WTC11 (cell line): ENCODE measurements around the gene SACS. TPM values are rescaled to one million over a fixed set of nuclear protein-coding genes. Genes with fewer than 3 reads are reported as not detected.

ENCODE experiments used
- ATAC-seq: fragments of 200-7000 bp; cut with Tn5 transposase; 2 replicates; pipeline ENCODE4 v1.10.0; 2021; ENCODE audit warnings: mild to moderate bottlenecking, moderate library complexity
- CTCF ChIA-PET: fragments of 300-600 bp; sonication (Branson Sonifier 250); formaldehyde crosslinking; loops from one replicate; lab custom pipeline; 2021; ENCODE audit warnings: antibody characterized with exemption; lab: Charles Lee
- POLR2A ChIA-PET: fragments of 350-600 bp; sonication (Branson Sonifier 250); formaldehyde crosslinking; loops from one replicate; lab custom pipeline; 2021; ENCODE audit warnings: antibody characterized with exemption; lab: Charles Lee
- DNase-seq: peaks from one replicate; pipeline ENCODE4 v3.0.0; 2021; ENCODE audit warnings: low spot score
- H3K27ac Mint-ChIP-seq: 2 replicates; pipeline ENCODE4 v1.8.0; 2021; ENCODE audit warnings: mixed read lengths
- H3K27me3 Mint-ChIP-seq: 2 replicates; pipeline ENCODE4 v1.8.0; 2021; ENCODE audit warnings: low read depth, mild to moderate bottlenecking, moderate library complexity, mixed read lengths
- H3K36me3 Mint-ChIP-seq: 2 replicates; pipeline ENCODE4 v1.8.0; 2021; ENCODE audit warnings: mixed read lengths
- H3K4me1 Mint-ChIP-seq: 2 replicates; pipeline ENCODE4 v1.8.0; 2022; ENCODE audit warnings: mixed read lengths
- H3K4me3 Mint-ChIP-seq: 2 replicates; pipeline ENCODE4 v1.8.0; 2021; ENCODE audit warnings: mild to moderate bottlenecking, moderate library complexity, mixed read lengths
- H3K9me3 Mint-ChIP-seq: 2 replicates; pipeline ENCODE4 v1.8.0; 2021; ENCODE audit warnings: mixed read lengths
- ATF1 ChIP-seq: sonication (generic); formaldehyde crosslinking; IDR thresholded peaks from 2 replicates; pipeline ENCODE4 v1.8.1; 2023; ENCODE audit warnings: mild to moderate bottlenecking, moderate library complexity, missing genetic modification reagents
- E2F1 ChIP-seq: sonication (generic); formaldehyde crosslinking; IDR thresholded peaks from 2 replicates; pipeline ENCODE4 v1.8.0; 2022; ENCODE audit warnings: mild to moderate bottlenecking, missing genetic modification reagents
- FOXJ3 ChIP-seq: sonication (generic); formaldehyde crosslinking; IDR thresholded peaks from 2 replicates; pipeline ENCODE4 v1.9.0; 2021; ENCODE audit warnings: missing genetic modification reagents, mild to moderate bottlenecking, borderline replicate concordance
- GRHL2 ChIP-seq: fragments of 250-450 bp; sonication (Bioruptor Pico); IDR thresholded peaks from 2 replicates; pipeline ENCODE4 v1.8.0; 2022; ENCODE audit warnings: mild to moderate bottlenecking, moderate library complexity; ENCODE audit not compliant: insufficient replicate concordance, severe bottlenecking
- JUN ChIP-seq: sonication (generic); formaldehyde crosslinking; IDR thresholded peaks from 2 replicates; pipeline ENCODE4 v1.8.0; 2023; ENCODE audit warnings: mild to moderate bottlenecking, missing genetic modification reagents
- KAT7 ChIP-seq: sonication (generic); formaldehyde crosslinking; IDR thresholded peaks from 2 replicates; pipeline ENCODE4 v1.8.1; 2023; ENCODE audit warnings: missing genetic modification reagents, mild to moderate bottlenecking, borderline replicate concordance
- NFE2L1 ChIP-seq: sonication (generic); formaldehyde crosslinking; IDR thresholded peaks from 2 replicates; pipeline ENCODE4 v1.8.1; 2023; ENCODE audit warnings: missing genetic modification reagents
- NR1H2 ChIP-seq: sonication (generic); formaldehyde crosslinking; IDR thresholded peaks from 2 replicates; pipeline ENCODE4 v1.9.0; 2021; ENCODE audit warnings: mild to moderate bottlenecking, moderate library complexity, missing genetic modification reagents
- NR3C1 ChIP-seq: sonication (generic); formaldehyde crosslinking; conservative IDR thresholded peaks from 2 replicates; pipeline ENCODE4 v1.8.1; 2023; ENCODE audit warnings: low read depth, mild to moderate bottlenecking, missing genetic modification reagents
- OVOL2 ChIP-seq: fragments of 250-450 bp; sonication (Bioruptor Pico); IDR thresholded peaks from 2 replicates; pipeline ENCODE4 v1.9.0; 2021; ENCODE audit warnings: mild to moderate bottlenecking, borderline replicate concordance
- SP1 ChIP-seq: sonication (generic); formaldehyde crosslinking; conservative IDR thresholded peaks from 2 replicates; pipeline ENCODE4 v1.8.1; 2022; ENCODE audit warnings: missing genetic modification reagents
- TP53 ChIP-seq: sonication (generic); formaldehyde crosslinking; IDR thresholded peaks from 2 replicates; pipeline ENCODE4 v1.8.1; 2023; ENCODE audit warnings: mild to moderate bottlenecking, missing genetic modification reagents
- ZNF263 ChIP-seq: sonication (generic); formaldehyde crosslinking; IDR thresholded peaks from 2 replicates; pipeline ENCODE4 v1.8.1; 2022; ENCODE audit warnings: low read depth, mild to moderate bottlenecking, moderate library complexity, missing genetic modification reagents
- total RNA-seq: library from RNA; stranded (reverse); gene quantifications from 3 replicates; pipeline ENCODE4 v1.2.3, GENCODE V29; 2021
- TF ChIP-seq, protein P1 (sequence below): sonication (generic); formaldehyde crosslinking; IDR thresholded peaks from 2 replicates; pipeline ENCODE4 v1.8.0; 2022; ENCODE audit warnings: mild to moderate bottlenecking, missing genetic modification reagents
- TF ChIP-seq, protein P2 (sequence below): sonication (generic); formaldehyde crosslinking; IDR thresholded peaks from 2 replicates; pipeline ENCODE4 v1.8.0; 2023; ENCODE audit warnings: missing genetic modification reagents
- TF ChIP-seq, protein P3 (sequence below): sonication (generic); formaldehyde crosslinking; IDR thresholded peaks from 2 replicates; pipeline ENCODE4 v1.8.1; 2023; ENCODE audit warnings: mild to moderate bottlenecking, moderate library complexity, missing genetic modification reagents
- TF ChIP-seq, protein P4 (sequence below): fragments of 200-600 bp; IDR thresholded peaks from 2 replicates; pipeline ENCODE4 v1.8.0; 2022; ENCODE audit warnings: antibody characterized with exemption

The SACS gene
- total RNA-seq, 1 experiment from 2014 or later: 35.2 TPM

GRCh38 chr13:23377983-23378632 is 55.4 kb downstream of the SACS start:
- ChIA-PET POLR2A (no interaction called here), CTCF (interaction anchor here (0.6 kb wide), 1 partner anchor 1964 kb away, joined by 4 read pairs; no protein-coding TSS in a partner anchor)
- TF ChIP-seq GRHL2 (CRISPR knock-in tag) (no peak), NFE2L1 (CRISPR knock-in tag) (no peak), NR3C1 (CRISPR knock-in tag) (no peak), SP1 (CRISPR knock-in tag) (no peak), E2F1 (CRISPR knock-in tag) (no peak), FOXJ3 (CRISPR knock-in tag) (no peak), ATF1 (CRISPR knock-in tag) (no peak), NR1H2 (CRISPR knock-in tag) (no peak), KAT7 (no peak), OVOL2 (CRISPR knock-in tag) (no peak), ZNF263 (CRISPR knock-in tag) (no peak), JUN (CRISPR knock-in tag) (no peak), TP53 (CRISPR knock-in tag) (no peak)
- TF ChIP-seq, protein P1, sequence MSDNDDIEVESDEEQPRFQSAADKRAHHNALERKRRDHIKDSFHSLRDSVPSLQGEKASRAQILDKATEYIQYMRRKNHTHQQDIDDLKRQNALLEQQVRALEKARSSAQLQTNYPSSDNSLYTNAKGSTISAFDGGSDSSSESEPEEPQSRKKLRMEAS: no peak
- TF ChIP-seq, protein P2, sequence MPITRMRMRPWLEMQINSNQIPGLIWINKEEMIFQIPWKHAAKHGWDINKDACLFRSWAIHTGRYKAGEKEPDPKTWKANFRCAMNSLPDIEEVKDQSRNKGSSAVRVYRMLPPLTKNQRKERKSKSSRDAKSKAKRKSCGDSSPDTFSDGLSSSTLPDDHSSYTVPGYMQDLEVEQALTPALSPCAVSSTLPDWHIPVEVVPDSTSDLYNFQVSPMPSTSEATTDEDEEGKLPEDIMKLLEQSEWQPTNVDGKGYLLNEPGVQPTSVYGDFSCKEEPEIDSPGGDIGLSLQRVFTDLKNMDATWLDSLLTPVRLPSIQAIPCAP (CRISPR knock-in tag): no peak
- TF ChIP-seq, protein P3, sequence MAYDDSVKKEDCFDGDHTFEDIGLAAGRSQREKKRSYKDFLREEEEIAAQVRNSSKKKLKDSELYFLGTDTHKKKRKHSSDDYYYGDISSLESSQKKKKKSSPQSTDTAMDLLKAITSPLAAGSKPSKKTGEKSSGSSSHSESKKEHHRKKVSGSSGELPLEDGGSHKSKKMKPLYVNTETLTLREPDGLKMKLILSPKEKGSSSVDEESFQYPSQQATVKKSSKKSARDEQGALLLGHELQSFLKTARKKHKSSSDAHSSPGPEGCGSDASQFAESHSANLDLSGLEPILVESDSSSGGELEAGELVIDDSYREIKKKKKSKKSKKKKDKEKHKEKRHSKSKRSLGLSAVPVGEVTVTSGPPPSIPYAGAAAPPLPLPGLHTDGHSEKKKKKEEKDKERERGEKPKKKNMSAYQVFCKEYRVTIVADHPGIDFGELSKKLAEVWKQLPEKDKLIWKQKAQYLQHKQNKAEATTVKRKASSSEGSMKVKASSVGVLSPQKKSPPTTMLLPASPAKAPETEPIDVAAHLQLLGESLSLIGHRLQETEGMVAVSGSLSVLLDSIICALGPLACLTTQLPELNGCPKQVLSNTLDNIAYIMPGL: no peak
- TF ChIP-seq, protein P4, sequence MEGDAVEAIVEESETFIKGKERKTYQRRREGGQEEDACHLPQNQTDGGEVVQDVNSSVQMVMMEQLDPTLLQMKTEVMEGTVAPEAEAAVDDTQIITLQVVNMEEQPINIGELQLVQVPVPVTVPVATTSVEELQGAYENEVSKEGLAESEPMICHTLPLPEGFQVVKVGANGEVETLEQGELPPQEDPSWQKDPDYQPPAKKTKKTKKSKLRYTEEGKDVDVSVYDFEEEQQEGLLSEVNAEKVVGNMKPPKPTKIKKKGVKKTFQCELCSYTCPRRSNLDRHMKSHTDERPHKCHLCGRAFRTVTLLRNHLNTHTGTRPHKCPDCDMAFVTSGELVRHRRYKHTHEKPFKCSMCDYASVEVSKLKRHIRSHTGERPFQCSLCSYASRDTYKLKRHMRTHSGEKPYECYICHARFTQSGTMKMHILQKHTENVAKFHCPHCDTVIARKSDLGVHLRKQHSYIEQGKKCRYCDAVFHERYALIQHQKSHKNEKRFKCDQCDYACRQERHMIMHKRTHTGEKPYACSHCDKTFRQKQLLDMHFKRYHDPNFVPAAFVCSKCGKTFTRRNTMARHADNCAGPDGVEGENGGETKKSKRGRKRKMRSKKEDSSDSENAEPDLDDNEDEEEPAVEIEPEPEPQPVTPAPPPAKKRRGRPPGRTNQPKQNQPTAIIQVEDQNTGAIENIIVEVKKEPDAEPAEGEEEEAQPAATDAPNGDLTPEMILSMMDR: no peak
- H3K27me3 Mint-ChIP-seq: no peaks in the 10 kb centered on the region
- no peak for DNase-seq
- no peak for ATAC-seq
- no peak overlapping the region for H3K27ac Mint-ChIP-seq
- no peaks in the 10 kb centered on the region for H3K9me3 Mint-ChIP-seq
- H3K4me1 Mint-ChIP-seq: peaks cover 47% of the 10 kb centered on the region
- H3K36me3 Mint-ChIP-seq: no peaks in the 10 kb centered on the region
- no peak overlapping the region for H3K4me3 Mint-ChIP-seq

DNA sequence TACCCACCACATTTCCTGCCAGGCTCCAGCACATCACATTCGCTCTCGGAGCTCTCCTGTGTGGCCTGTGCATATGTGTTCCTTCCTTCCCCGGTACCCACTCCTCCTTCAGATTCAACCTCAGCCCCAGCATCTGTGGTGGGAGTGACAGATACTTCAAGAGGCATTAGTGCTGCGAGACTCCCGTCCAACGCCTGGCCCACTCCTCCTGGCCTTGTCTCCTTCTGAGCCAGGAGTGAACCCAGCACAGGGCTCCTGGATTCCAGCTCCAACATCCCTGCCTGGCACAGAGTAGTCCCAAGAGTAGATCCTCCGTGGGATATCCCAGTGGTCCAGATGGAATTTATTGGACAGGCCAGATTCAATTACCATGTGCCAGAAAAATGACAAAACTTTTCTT is 55.9 kb downstream of the SACS start:
- no peaks in the 10 kb centered on the region for H3K36me3 Mint-ChIP-seq
- H3K27ac Mint-ChIP-seq: no peak overlapping the region
- DNase-seq (no peak), ATAC-seq (no peak)
- CTCF ChIA-PET: interaction anchor here (0.6 kb wide), 1 partner anchor 1963 kb away, joined by 4 read pairs; no protein-coding TSS in a partner anchor
- no peaks in the 10 kb centered on the region for H3K9me3 Mint-ChIP-seq
- H3K27me3 Mint-ChIP-seq: no peaks in the 10 kb centered on the region
- no peak for TF ChIP-seq OVOL2 (CRISPR knock-in tag)
- TF ChIP-seq, protein P4: no peak
- H3K4me1 Mint-ChIP-seq: peaks cover 47% of the 10 kb centered on the region
- POLR2A ChIA-PET: no interaction called here
- H3K4me3 Mint-ChIP-seq: no peak overlapping the region
